Mucosa of stomach (tissue), 1 donor: ENCODE results near the gene CYP2S1.
"Not testable (repeated sequence)": the region's sequence is repeated elsewhere in the genome, so short reads cannot be mapped to it uniquely, and the experiment has no call there.

ENCODE experiments used
- H3K27me3 ChIP-seq: one replicate; pipeline ENCODE4 v1.7.0; 2013; ENCODE audit warnings: mild to moderate bottlenecking, low read length; ENCODE audit not compliant: control insufficient read depth, insufficient read depth
- H3K36me3 ChIP-seq: one replicate; pipeline ENCODE4 v1.7.0; 2013; ENCODE audit warnings: low read length; ENCODE audit not compliant: control insufficient read depth, insufficient read depth
- H3K4me1 ChIP-seq: one replicate; pipeline ENCODE4 v1.7.0; 2013; ENCODE audit warnings: mild to moderate bottlenecking, low read length; ENCODE audit not compliant: control insufficient read depth, insufficient read depth
- H3K4me3 ChIP-seq: one replicate; pipeline ENCODE4 v1.7.0; 2013; ENCODE audit warnings: low read length
- H3K9ac ChIP-seq: one replicate; pipeline ENCODE4 v1.7.0; 2013; ENCODE audit warnings: mild to moderate bottlenecking, low read length, moderate library complexity
- H3K9me3 ChIP-seq: one replicate; pipeline ENCODE4 v1.7.0; 2013; ENCODE audit warnings: mild to moderate bottlenecking, low read length, moderate library complexity; ENCODE audit not compliant: control insufficient read depth
- donor health status: Pancreatic carcinoma.

CYP2S1 gene

DNA sequence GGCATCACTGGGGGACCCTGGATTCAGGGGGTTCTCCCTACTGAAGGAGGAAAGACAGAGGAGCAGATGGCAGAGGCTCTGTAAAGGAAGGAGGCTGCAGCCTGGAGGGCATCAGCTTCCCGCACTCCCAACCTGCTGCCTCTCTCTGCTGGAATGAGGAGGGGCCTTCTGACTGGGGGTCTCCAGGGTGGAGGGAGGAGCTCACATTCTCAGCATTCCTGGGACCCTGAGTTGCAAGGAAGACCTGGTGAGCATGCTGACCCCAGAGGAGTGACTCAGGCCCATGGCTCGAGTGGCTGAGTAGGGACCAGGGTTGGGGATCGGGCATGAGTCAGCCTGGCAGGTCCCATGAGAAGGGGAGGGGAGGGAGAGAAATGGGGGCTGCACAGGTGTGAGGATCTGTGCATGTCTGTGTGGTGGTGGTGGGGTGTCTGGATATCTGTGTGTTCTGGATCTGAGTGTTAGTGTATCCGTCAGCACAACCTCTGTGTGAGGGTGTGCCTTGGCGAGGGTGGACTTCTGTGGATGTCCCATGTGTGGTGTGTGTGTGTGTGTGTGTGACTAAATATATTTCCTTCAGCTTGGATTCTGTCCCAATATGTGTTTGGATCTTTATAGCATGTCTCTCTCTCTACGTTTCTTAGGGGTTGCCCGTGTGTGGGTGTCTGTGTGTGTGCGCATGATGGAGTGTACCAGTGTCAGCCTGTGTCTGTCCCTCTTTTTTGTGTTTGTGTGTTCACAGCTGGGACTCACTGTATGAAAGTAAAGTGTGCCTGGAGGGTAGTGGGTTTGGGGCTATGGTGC, 30.6 kb downstream of the CYP2S1 start:
- Histone ChIP-seq H3K4me1 (peaks cover 18% of the 10 kb centered on the region), H3K9me3 (no peaks in the 10 kb centered on the region), H3K36me3 (no peaks in the 10 kb centered on the region), H3K9ac (no peak overlapping the region), H3K27me3 (peaks cover 24% of the 10 kb centered on the region), H3K4me3 (no peak overlapping the region)

DNA sequence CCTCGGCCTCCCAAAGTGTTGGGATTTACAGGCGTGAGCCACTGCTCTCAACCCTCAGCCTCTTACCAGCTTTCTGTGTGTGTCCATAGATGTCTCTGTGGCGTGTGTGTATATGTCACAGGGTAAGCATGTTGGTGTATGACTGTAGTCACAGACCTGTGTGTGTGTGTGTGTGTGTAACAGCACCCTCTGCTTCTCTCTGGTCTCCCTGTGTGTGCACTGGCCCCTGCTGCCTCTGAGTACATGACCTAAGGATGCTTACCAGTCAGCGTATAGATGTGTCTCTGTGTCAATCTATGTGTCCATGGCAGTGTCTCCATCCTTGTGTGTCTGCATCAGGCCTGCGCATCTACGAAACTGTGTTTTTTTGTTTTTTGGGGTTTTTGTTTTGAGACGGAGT, 31.6 kb downstream of the CYP2S1 start:
- no peak overlapping the region for H3K9ac ChIP-seq
- no peak overlapping the region for H3K4me3 ChIP-seq
- H3K4me1 ChIP-seq = peaks cover 12% of the 10 kb centered on the region
- H3K27me3 ChIP-seq = peaks cover 14% of the 10 kb centered on the region
- no peaks in the 10 kb centered on the region for H3K36me3 ChIP-seq
- no peaks in the 10 kb centered on the region for H3K9me3 ChIP-seq

GRCh38 chr19:41225238-41226052, 32.4 kb downstream of the CYP2S1 start:
- Histone ChIP-seq H3K9ac (peak overlapping the region; percentile 52), H3K36me3 (no peaks in the 10 kb centered on the region), H3K27me3 (peaks cover 6% of the 10 kb centered on the region), H3K4me1 (peaks cover 12% of the 10 kb centered on the region), H3K9me3 (no peaks in the 10 kb centered on the region), H3K4me3 (no peak overlapping the region)

GRCh38 chr19:41226053-41226873, 33.2 kb downstream of the CYP2S1 start:
- H3K27me3 ChIP-seq = no peaks in the 10 kb centered on the region
- H3K36me3 ChIP-seq = no peaks in the 10 kb centered on the region
- peak overlapping the region; percentile 52 for H3K9ac ChIP-seq
- H3K4me1 ChIP-seq = peaks cover 12% of the 10 kb centered on the region
- peak overlapping the region; percentile 17 for H3K4me3 ChIP-seq
- H3K9me3 ChIP-seq = no peaks in the 10 kb centered on the region

- Histone ChIP-seq H3K4me1 (peaks cover 12% of the 10 kb centered on the region), H3K4me3 (peak overlapping the region; percentile 17), H3K9ac (peak overlapping the region; percentile 52), H3K36me3 (no peaks in the 10 kb centered on the region), H3K9me3 (no peaks in the 10 kb centered on the region), H3K27me3 (no peaks in the 10 kb centered on the region)
These were observed 33.9 kb downstream of the CYP2S1 start for GRCh38 chr19:41226874-41227390.

GRCh38 chr19:41228486-41228885, 35.5 kb downstream of the CYP2S1 start:
- Histone ChIP-seq H3K4me3 (no peak overlapping the region), H3K27me3 (no peaks in the 10 kb centered on the region), H3K9me3 (no peaks in the 10 kb centered on the region), H3K4me1 (peaks cover 12% of the 10 kb centered on the region), H3K36me3 (no peaks in the 10 kb centered on the region), H3K9ac (no peak overlapping the region)

- H3K36me3 ChIP-seq, H3K27me3 ChIP-seq, H3K9me3 ChIP-seq, H3K4me3 ChIP-seq, H3K9ac ChIP-seq: not testable (repeated sequence)
- peaks cover 12% of the 10 kb centered on the region for H3K4me1 ChIP-seq
These were observed 36.3 kb downstream of the CYP2S1 start for GRCh38 chr19:41229338-41229737.

DNA sequence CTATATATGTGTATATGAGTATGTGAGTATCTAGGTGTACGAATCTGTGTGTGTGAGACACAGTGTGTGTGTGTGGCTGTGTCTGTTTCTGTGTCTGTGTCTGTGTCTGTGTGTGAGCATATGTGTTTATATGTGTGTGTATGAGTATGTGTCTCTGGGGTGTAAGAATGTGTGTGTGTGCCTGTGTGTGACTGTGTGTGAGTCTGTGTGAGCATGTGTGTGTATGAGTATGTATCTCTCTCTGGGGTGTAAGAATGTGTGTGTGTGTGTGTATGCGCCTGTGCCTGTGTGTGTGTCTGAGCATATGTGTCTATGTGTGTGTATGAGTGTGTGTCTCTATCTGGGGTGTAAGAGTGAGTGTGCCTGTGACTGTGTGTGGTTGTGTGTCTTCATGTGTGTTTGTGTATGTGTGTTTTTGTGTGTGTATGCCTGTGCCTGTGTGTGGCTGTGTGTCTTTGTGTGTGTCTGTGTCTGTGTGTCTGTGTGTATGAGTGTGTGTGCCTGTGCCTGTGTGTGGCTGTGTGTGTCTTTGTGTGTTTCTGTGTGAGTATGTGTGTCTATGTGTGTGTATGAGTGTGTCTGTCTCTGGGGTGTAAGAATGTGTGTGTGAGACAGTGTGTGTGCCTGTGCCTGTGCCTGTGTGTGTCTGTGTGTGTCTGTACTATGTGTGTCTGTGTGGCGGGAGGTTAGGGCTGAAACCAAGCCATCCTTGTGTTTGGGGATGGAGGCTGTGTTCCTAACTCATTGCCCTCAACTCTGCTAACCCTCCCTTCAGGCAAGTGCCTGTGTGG, 37.2 kb downstream of the CYP2S1 start:
- no peak overlapping the region for H3K9ac ChIP-seq
- no peaks in the 10 kb centered on the region for H3K27me3 ChIP-seq
- no peaks in the 10 kb centered on the region for H3K9me3 ChIP-seq
- H3K36me3 ChIP-seq = no peaks in the 10 kb centered on the region
- peaks cover 12% of the 10 kb centered on the region for H3K4me1 ChIP-seq
- no peak overlapping the region for H3K4me3 ChIP-seq

- Histone ChIP-seq H3K36me3 (no peaks in the 10 kb centered on the region), H3K9me3 (no peaks in the 10 kb centered on the region), H3K9ac (no peak overlapping the region), H3K27me3 (no peaks in the 10 kb centered on the region), H3K4me1 (no peaks in the 10 kb centered on the region), H3K4me3 (no peak overlapping the region)
These were observed 39.7 kb downstream of the CYP2S1 start for GRCh38 chr19:41232686-41233085.

GRCh38 chr19:41233748-41234240, 40.8 kb downstream of the CYP2S1 start:
- Histone ChIP-seq H3K9ac (no peak overlapping the region), H3K36me3 (no peaks in the 10 kb centered on the region), H3K4me1 (no peaks in the 10 kb centered on the region), H3K9me3 (no peaks in the 10 kb centered on the region), H3K4me3 (no peak overlapping the region), H3K27me3 (peaks cover under 1% of the 10 kb centered on the region)
